NCI-H345 treated with DMSO at 0.1 percent for 48 hours (cell line): ENCODE results near the gene GIT1.

Experiments
- DNase-seq: peaks from one replicate; lab custom pipeline; 2025; ENCODE audit not compliant: unreplicated experiment; lab: John Stamatoyannopoulos, UW

Gene GIT1

GRCh38 chr17:29593591-29594518 is 4.4 kb upstream of the GIT1 start:
- DNase-seq, result peak; percentile 5

- DNase-seq, result peak; percentile 83
These were observed 3.6 kb upstream of the GIT1 start, which contains the start of gene ANKRD13B for GRCh38 chr17:29592850-29593551. TSS of gene ANKRD13B (plus strand) at chr17:29593132. CDS start at chr17:29593622, 490 bp downstream.

- DNase-seq, result peak; percentile 94
These were observed 2.5 kb upstream of the GIT1 start for GRCh38 chr17:29591737-29592608.

- DNase-seq, result peak; percentile 75
These were observed 1.8 kb upstream of the GIT1 start for GRCh38 chr17:29591146-29591736.

- peak; percentile 46 for DNase-seq
These were observed 1.1 kb upstream of the GIT1 start for GRCh38 chr17:29590411-29591145.

- DNase-seq, result peak; percentile 4
These were observed 661 bp downstream of the GIT1 start for GRCh38 chr17:29588562-29589411.

- DNase-seq, result no peak
These were observed 1.4 kb downstream of the GIT1 start for GRCh38 chr17:29588017-29588561.

- no peak for DNase-seq
These were observed 1.9 kb downstream of the GIT1 start for GRCh38 chr17:29587591-29587990.

GRCh38 chr17:29586676-29587469 is 2.6 kb downstream of the GIT1 start:
- DNase-seq, result no peak

- no peak for DNase-seq
These were observed 4.2 kb downstream of the GIT1 start for GRCh38 chr17:29585080-29585751.

- no peak for DNase-seq
These were observed 4.9 kb downstream of the GIT1 start for GRCh38 chr17:29584452-29585079.

- DNase-seq, result no peak
These were observed 5.9 kb downstream of the GIT1 start for GRCh38 chr17:29583324-29584248.

- DNase-seq, result no peak
These were observed 6.7 kb downstream of the GIT1 start for GRCh38 chr17:29582772-29583171.

GRCh38 chr17:29582254-29582765 is 7.1 kb downstream of the GIT1 start:
- DNase-seq, result no peak

- no peak for DNase-seq
These were observed 7.7 kb downstream of the GIT1 start for GRCh38 chr17:29581583-29582253.
